ENCODE data around the gene SYS1. TPM values are rescaled to one million over a fixed set of nuclear protein-coding genes. Genes with fewer than 3 reads are reported as not detected.

SYS1 gene
- total and polyA plus RNA-seq, 2 experiments from 2014 or later = 7.9 to 21.5 TPM

GRCh38 chr20:45340236-45340847 lies 22.6 kb upstream of the SYS1 start:
- Mint-ChIP-seq H3K36me3 (ENCODE audit: low read depth) (peaks cover 25% of the 10 kb centered on the region), H3K9me3 (no peaks in the 10 kb centered on the region), H3K27ac (peak overlapping the region; percentile 96), H3K27me3 (ENCODE audit: insufficient read depth, low read depth, poor library complexity) (peaks cover 9% of the 10 kb centered on the region), H3K4me3 (peak overlapping the region; percentile 71; the same call in 2 of the 3 replicates), H3K4me1 (peaks cover 88% of the 10 kb centered on the region)
- Histone ChIP-seq H2AFZ (no peak overlapping the region), H3K27ac (ENCODE audit: low read depth) (peak overlapping the region; percentile 96), H3K27me3 (ENCODE audit: insufficient read depth) (no peaks in the 10 kb centered on the region), H4K20me1 (replicated peaks; ENCODE audit: insufficient read depth) (0 out of 2 replicates have a peak, but pooled peaks cover 2% of the 10 kb centered on the region), H3K9me2 (ENCODE audit: insufficient read depth) (no peaks in the 10 kb centered on the region), H3K79me2 (replicated peaks; ENCODE audit: insufficient read depth) (peaks cover 91% of the 10 kb centered on the region), H3K36me3 (ENCODE audit: insufficient read depth) (no peaks in the 10 kb centered on the region), H3K4me1 (ENCODE audit: insufficient read depth) (peaks cover 72% of the 10 kb centered on the region), H3F3A (replicated peaks; ENCODE audit: low read depth) (0 out of 2 replicates have a peak, but pooled peaks cover 8% of the 10 kb centered on the region), H3K4me2 (peak overlapping the region; percentile 69), H3K4me3 (no peak overlapping the region; the same call in 1 of the 2 replicates)
- TF ChIP-seq ZNF462 (CRISPR knock-in tag; IDR thresholded peaks at IDR 0.05) = no peak
- TF ChIP-seq EZH2phosphoT487 (IDR thresholded peaks at IDR 0.05; ENCODE audit: unreplicated experiment) = no peak
- no peak for TF ChIP-seq ZNF331 (CRISPR knock-in tag; IDR thresholded peaks at IDR 0.05; ENCODE audit: low read depth)
- TF ChIP-seq REST (IDR thresholded peaks at IDR 0.05; ENCODE audit: unreplicated experiment) = no peak
- TF ChIP-seq STAT1 (IDR thresholded peaks at IDR 0.05; ENCODE audit: unreplicated experiment) = no peak
- no peak for TF ChIP-seq ETS1 (IDR thresholded peaks at IDR 0.05)
- TF ChIP-seq ZNF114 (CRISPR knock-in tag; IDR thresholded peaks at IDR 0.05) = no peak
- ATAC-seq = no peak; the same call in 2 of the 3 replicates
- DNase-seq (ENCODE audit: low spot score) = no peak
